Sigmoid colon (tissue), 7 donors: ENCODE measurements around the gene MGRN1. TPM values are rescaled to one million over a fixed set of nuclear protein-coding genes. Genes with fewer than 3 reads are reported as not detected.

Experiments
- DNase-seq: peaks from one replicate; pipeline ENCODE4 v3.0.0-alpha.2; 2019
- H3K27ac ChIP-seq, 4 donors: fragments of 200-600 bp; sonication (generic); one replicate each; pipeline ENCODE4 v1.5.1; 2016 to 2019; ENCODE audit warnings: mild to moderate bottlenecking in 1 of 4
- H3K27me3 ChIP-seq, 3 donors: fragments of 200-600 bp; sonication (generic); one replicate each; pipeline ENCODE4 v1.5.1; 2019; ENCODE audit warnings: mild to moderate bottlenecking in 1 of 3
- H3K36me3 ChIP-seq, 4 donors: fragments of 200-600 bp; sonication (generic); one replicate each; pipeline ENCODE4 v1.5.1; 2016 to 2019
- H3K4me1 ChIP-seq, 4 donors: fragments of 200-600 bp; sonication (generic); one replicate each; pipeline ENCODE4 v1.5.1; 2017 to 2019
- H3K4me3 ChIP-seq, 4 donors: fragments of 200-600 bp; sonication (generic); one replicate each; pipeline ENCODE4 v1.5.1; 2017 to 2019; ENCODE audit warnings: mild to moderate bottlenecking in 2 of 4, moderate library complexity in 1 of 4
- H3K9me3 ChIP-seq, 4 donors: fragments of 200-600 bp in 3 of 4; sonication (generic) in 3 of 4; one replicate each; pipeline versions ENCODE4 v1.5.1 to v1.6.1; 2013 to 2019
- EP300 ChIP-seq, 4 donors: sonication (generic); formaldehyde crosslinking; IDR thresholded peaks; one replicate each; pipeline ENCODE4 v1.6.1; 2017; ENCODE audit warnings: antibody characterized with exemption in 4 of 4
- POLR2A ChIP-seq, 2 donors: fragments of 450-650 bp; IDR thresholded peaks; one replicate each; pipeline ENCODE4 v1.6.1; 2016; ENCODE audit warnings: antibody characterized with exemption in 2 of 2, mild to moderate bottlenecking in 2 of 2, moderate library complexity in 2 of 2
- POLR2AphosphoS5 ChIP-seq, 4 donors: sonication (generic); formaldehyde crosslinking; IDR thresholded peaks; one replicate each; pipeline ENCODE4 v1.6.1; 2017; ENCODE audit warnings: antibody characterized with exemption in 4 of 4
- WGBS, 2 donors: extraction: QIAGEN DNeasy Blood & Tissue Kit; methylation state at CpG; one replicate each; pipeline ENCODE4 v1.1.7; 2013; 5-methylcytosine and 5-hydroxymethylcytosine counted together
- intact Hi-C: fragments of 100-400 bp; cut with DNase I; formaldehyde crosslinking; loops from one replicate; pipeline ENCODE4 v1.15.1; 2023
- polyA plus RNA-seq, 3 donors: library from polyadenylated mRNA; stranded (reverse); fragments of 200-250 nt; gene quantifications; one replicate each; pipeline ENCODE4 v1.2.3, GENCODE V29; 2013
- total RNA-seq, 4 donors: library from RNA; depleted of rRNA; stranded (reverse); fragments of >200 nt; gene quantifications; one replicate each; pipeline ENCODE4 v1.1.0, GENCODE V29; 2016
- TF ChIP-seq, protein P1 (sequence below), 4 experiments: fragments of 450-650 bp in 3 of 4; fragments of 200-600 bp in 1 of 4; IDR thresholded peaks; one replicate each; pipeline ENCODE4 v1.5.1; 2016 to 2019; ENCODE audit warnings: antibody characterized with exemption in 4 of 4, mild to moderate bottlenecking in 3 of 4, moderate library complexity in 2 of 4
- donor health status: healthy with polysubstance abuse.
- donor health status: Bipolar disorder and iron deficiency.
- donor health status: healthy.

Gene MGRN1
- total and polyA plus RNA-seq, 7 donors = 16.8 to 37.9 (median 28.2) TPM

- H3K9me3 ChIP-seq = no peaks in the 10 kb centered on the region
- peaks cover 0 to 18% (median 3%) of the 10 kb centered on the region in 4 donors for H3K36me3 ChIP-seq
- H3K27me3 ChIP-seq = no peaks in the 10 kb centered on the region
- TF ChIP-seq POLR2A (IDR thresholded peaks at IDR 0.05) = no peak
- TF ChIP-seq EP300 (IDR thresholded peaks at IDR 0.05) = no peak
- TF ChIP-seq POLR2AphosphoS5 (IDR thresholded peaks at IDR 0.05) = no peak
- TF ChIP-seq, protein P1, sequence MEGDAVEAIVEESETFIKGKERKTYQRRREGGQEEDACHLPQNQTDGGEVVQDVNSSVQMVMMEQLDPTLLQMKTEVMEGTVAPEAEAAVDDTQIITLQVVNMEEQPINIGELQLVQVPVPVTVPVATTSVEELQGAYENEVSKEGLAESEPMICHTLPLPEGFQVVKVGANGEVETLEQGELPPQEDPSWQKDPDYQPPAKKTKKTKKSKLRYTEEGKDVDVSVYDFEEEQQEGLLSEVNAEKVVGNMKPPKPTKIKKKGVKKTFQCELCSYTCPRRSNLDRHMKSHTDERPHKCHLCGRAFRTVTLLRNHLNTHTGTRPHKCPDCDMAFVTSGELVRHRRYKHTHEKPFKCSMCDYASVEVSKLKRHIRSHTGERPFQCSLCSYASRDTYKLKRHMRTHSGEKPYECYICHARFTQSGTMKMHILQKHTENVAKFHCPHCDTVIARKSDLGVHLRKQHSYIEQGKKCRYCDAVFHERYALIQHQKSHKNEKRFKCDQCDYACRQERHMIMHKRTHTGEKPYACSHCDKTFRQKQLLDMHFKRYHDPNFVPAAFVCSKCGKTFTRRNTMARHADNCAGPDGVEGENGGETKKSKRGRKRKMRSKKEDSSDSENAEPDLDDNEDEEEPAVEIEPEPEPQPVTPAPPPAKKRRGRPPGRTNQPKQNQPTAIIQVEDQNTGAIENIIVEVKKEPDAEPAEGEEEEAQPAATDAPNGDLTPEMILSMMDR (IDR thresholded peaks at IDR 0.05) = no peak
- WGBS, 2 donors = 88 to 91% methylated on average over 21 of the region's 21 CpGs
- H3K27ac ChIP-seq = no peak overlapping the region
- H3K4me1 ChIP-seq = peaks cover 0 to 18% (median 8%) of the 10 kb centered on the region in 4 donors
- H3K4me3 ChIP-seq = no peak overlapping the region
- DNase-seq = no peak
- intact Hi-C loops = no loop called here
Measured at GRCh38 chr16:4637501-4638166, 13.0 kb downstream of the MGRN1 start.

- TF ChIP-seq EP300 (IDR thresholded peaks at IDR 0.05) (no peak), POLR2AphosphoS5 (IDR thresholded peaks at IDR 0.05) (no peak), POLR2A (IDR thresholded peaks at IDR 0.05) (no peak)
- Histone ChIP-seq H3K4me1 (peaks cover 0 to 18% (median 8%) of the 10 kb centered on the region in 4 donors), H3K36me3 (peaks cover 0 to 9% (median 3%) of the 10 kb centered on the region in 4 donors), H3K9me3 (no peaks in the 10 kb centered on the region), H3K27ac (no peak overlapping the region), H3K27me3 (no peaks in the 10 kb centered on the region), H3K4me3 (no peak overlapping the region)
- 90 to 91% methylated on average over 27 of the region's 27 CpGs for WGBS, 2 donors
- DNase-seq = no peak
- intact Hi-C loops = no loop called here
Measured at GRCh38 chr16:4639899-4640509, 15.4 kb downstream of the MGRN1 start.

DNA sequence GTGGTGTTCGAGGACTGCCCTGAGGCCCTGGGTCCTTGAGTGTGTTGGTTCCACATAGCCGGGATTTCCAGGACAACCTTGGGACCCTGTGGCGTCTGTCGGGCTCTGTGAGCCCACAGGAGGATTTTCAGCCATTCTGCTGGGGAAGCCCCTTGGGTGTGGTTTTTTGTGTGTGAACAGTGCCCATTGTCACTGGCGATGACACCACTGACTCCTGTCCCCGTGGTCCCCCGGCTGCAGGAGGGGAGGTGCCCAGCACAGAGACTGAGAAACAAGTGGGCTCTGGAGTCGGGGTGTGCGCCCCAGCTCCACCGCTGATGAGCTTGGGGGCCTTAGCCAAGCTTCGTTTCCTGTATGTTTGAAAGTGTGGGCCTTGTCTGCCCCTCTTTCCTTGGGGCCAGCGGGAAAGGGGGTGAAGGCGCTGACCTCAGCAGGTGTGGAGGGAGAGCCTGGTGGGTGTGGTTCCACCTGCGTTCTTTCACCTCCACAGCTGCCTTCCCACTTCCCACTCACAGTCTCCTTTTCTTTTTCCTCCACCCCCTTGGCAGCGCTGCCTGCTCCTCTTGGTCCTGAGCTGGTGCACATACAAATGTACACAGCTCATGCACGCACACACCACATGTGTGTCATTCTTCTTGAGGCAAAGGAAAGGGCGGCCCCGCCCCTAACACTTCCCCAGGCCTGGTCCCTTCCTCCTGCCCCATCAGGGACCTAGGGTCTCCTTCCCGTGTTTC lies 16.1 kb downstream of the MGRN1 start:
- H3K4me1 ChIP-seq = peaks cover 0 to 18% (median 8%) of the 10 kb centered on the region in 4 donors
- H3K9me3 ChIP-seq = no peaks in the 10 kb centered on the region
- intact Hi-C loops = no loop called here
- no peak overlapping the region for H3K4me3 ChIP-seq
- H3K36me3 ChIP-seq = peaks cover 0 to 12% (median 3%) of the 10 kb centered on the region in 4 donors
- H3K27ac ChIP-seq = no peak overlapping the region
- WGBS, 2 donors = 42 to 71% methylated on average over 19 of the region's 19 CpGs
- no peak for DNase-seq
- H3K27me3 ChIP-seq = no peaks in the 10 kb centered on the region
- TF ChIP-seq, protein P1 (IDR thresholded peaks at IDR 0.05) = no peak

DNA sequence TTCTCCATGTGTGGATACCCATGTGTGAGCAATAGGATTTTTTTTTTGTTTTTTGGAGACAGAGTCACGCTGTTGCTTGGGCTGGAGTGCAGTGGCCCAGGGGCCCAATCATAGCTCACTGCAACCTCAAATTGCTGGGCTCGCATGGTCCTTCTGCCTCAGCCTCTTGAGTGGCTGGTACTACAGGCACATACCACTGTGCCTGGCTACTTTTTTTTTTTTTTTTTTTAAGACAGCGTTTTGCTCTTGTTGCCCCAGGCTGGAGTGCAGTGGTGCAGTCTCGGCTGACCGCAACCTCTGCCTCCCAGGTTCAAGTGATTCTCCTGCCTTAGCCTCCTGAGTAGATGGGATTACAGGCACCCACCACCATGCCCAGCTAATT lies 16.7 kb downstream of the MGRN1 start:
- H3K9me3 ChIP-seq = no peaks in the 10 kb centered on the region
- TF ChIP-seq EP300 (IDR thresholded peaks at IDR 0.05) = no peak
- intact Hi-C loops = no loop called here
- no peak for DNase-seq
- H3K27me3 ChIP-seq = no peaks in the 10 kb centered on the region
- WGBS, 2 donors = 76 to 96% methylated on average over 5 of the region's 5 CpGs
- no peak overlapping the region for H3K4me3 ChIP-seq
- H3K27ac ChIP-seq = no peak overlapping the region
- H3K4me1 ChIP-seq = peaks cover 0 to 18% (median 8%) of the 10 kb centered on the region in 4 donors
- H3K36me3 ChIP-seq = peaks cover 0 to 17% (median under 1%) of the 10 kb centered on the region in 4 donors

DNA sequence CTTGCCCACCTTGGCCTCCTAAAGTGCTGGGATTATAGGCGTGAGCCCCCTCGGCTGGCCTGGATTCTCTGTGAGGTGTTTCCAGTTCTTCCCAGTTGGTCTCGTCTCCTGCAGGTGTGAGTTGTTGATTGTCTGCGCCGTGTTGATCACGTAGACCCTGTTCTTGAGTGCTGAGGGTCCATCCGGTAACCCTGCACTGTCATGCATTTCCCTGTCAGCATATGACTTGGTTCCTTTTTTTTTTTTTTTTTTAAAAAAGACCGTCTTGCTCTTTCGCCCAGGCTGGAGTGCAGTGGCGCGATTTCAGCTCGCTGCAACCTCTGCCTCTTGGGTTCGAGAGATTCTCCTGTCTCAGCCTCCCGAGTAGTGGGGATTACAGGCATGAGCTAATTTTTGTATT lies 17.3 kb downstream of the MGRN1 start:
- Histone ChIP-seq H3K36me3 (peaks cover 0 to 23% (median 0%) of the 10 kb centered on the region in 4 donors), H3K4me1 (peaks cover 0 to 18% (median 8%) of the 10 kb centered on the region in 4 donors), H3K27ac (no peak overlapping the region), H3K4me3 (no peak overlapping the region), H3K9me3 (no peaks in the 10 kb centered on the region), H3K27me3 (no peaks in the 10 kb centered on the region)
- no peak for DNase-seq
- WGBS, 2 donors = 71 to 91% methylated on average over 14 of the region's 14 CpGs
- intact Hi-C loops = no loop called here
- TF ChIP-seq POLR2AphosphoS5 (IDR thresholded peaks at IDR 0.05) = no peak
- no peak for TF ChIP-seq EP300 (IDR thresholded peaks at IDR 0.05)
- TF ChIP-seq POLR2A (IDR thresholded peaks at IDR 0.05) = no peak
- TF ChIP-seq, protein P1 (IDR thresholded peaks at IDR 0.05) = no peak
